ENCODE results near the gene RASL10B.

DNA sequence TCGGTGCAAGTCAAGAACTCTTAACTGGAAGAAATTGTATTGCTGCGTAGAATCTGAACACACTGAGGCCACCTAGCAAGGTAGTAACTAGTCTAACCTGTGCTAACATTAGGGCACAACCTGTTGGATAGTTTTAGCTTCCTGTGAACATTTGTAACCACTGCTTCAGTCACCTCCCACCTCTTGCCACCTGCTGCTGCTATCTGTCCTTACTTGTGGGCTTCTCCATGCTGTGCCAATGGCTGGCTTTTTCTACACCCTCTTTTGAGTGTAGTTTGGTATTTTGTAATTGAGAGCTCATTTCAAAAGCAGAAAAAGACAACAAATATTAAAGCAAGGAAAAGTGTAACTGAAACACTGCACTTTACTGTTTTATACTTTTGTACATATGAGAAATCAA lies 7.7 kb upstream of the RASL10B start:
- no peak for TF ChIP-seq POLR2AphosphoS5 (IDR thresholded peaks at IDR 0.05; ENCODE audit: low read depth, low read length)
- no peak for TF ChIP-seq POLR2A (IDR thresholded peaks at IDR 0.05; ENCODE audit: low read depth, low read length)
- no peak for TF ChIP-seq POU2F2 (IDR thresholded peaks at IDR 0.05; ENCODE audit: low read depth, low read length)
- TF ChIP-seq TAF1 (IDR thresholded peaks at IDR 0.05; ENCODE audit: low read depth, low read length) = no peak
- no peak for TF ChIP-seq SPI1 (IDR thresholded peaks at IDR 0.05; ENCODE audit: low read depth, low read length)
- TF ChIP-seq PAX5 (IDR thresholded peaks at IDR 0.05; ENCODE audit: insufficient read depth, low read length, severe bottlenecking) = no peak
